H1 (cell line): ENCODE results near the gene CBLB. TPM values are rescaled to one million over a fixed set of nuclear protein-coding genes. Genes with fewer than 3 reads are reported as not detected.

Source experiments
- BRCA1 ChIP-seq: IDR thresholded peaks from 2 replicates; pipeline ENCODE4 v1.6.1; 2012; ENCODE audit warnings: low read depth, low read length, improper control_type of control experiment
- CEBPB ChIP-seq: IDR thresholded peaks from 2 replicates; pipeline ENCODE4 v1.6.1; 2012; ENCODE audit warnings: low read depth, low read length
- CHD2 ChIP-seq: IDR thresholded peaks from 2 replicates; pipeline ENCODE4 v1.6.1; 2012; ENCODE audit warnings: low read length, improper control_type of control experiment
- FOSL1 ChIP-seq: IDR thresholded peaks from 2 replicates; pipeline ENCODE4 v1.6.1; 2011; ENCODE audit warnings: mild to moderate bottlenecking, low read depth, low read length, moderate library complexity; ENCODE audit not compliant: insufficient read depth
- HDAC2 ChIP-seq, 2 experiments: fragments of 300-600 bp in 1 of 2; sonication (generic) in 1 of 2; IDR thresholded peaks; 2 replicates each; pipeline ENCODE4 v1.6.1; 2011 to 2012; ENCODE audit warnings: low read depth in 2 of 2, low read length in 2 of 2, mild to moderate bottlenecking in 2 of 2, moderate library complexity in 2 of 2, borderline replicate concordance in 1 of 2, inconsistent platforms in 1 of 2
- POLR2A ChIP-seq, 2 experiments: IDR thresholded peaks; 1 replicate in 1 of 2; 2 replicates in 1 of 2; pipeline ENCODE4 v1.6.1; 2011; ENCODE audit warnings: low read depth in 2 of 2, low read length in 2 of 2, mild to moderate bottlenecking in 2 of 2; ENCODE audit errors: control extremely low read depth in 1 of 2
- SRF ChIP-seq: IDR thresholded peaks from 2 replicates; pipeline ENCODE4 v1.6.1; 2011; ENCODE audit warnings: mild to moderate bottlenecking, low read depth, low read length, moderate library complexity
- YY1 ChIP-seq: IDR thresholded peaks from 2 replicates; pipeline ENCODE4 v1.6.1; 2011; ENCODE audit warnings: low read depth, mild to moderate bottlenecking, low read length
- polyA plus RNA-seq, 7 experiments: library from polyadenylated mRNA; depleted of rRNA in 3 of 7; stranded (reverse) in 5 of 7; unstranded in 2 of 7; fragments of >200 nt in 5 of 7; fragments of 200-250 nt in 2 of 7; gene quantifications; 1 replicate in 5 of 7; 2 replicates in 1 of 7; 4 replicates in 1 of 7; pipeline versions ENCODE4 v1.2.1 to v1.2.3, GENCODE V29; 2011 to 2013; ENCODE audit warnings: missing spikeins in 2 of 7, mixed read lengths in 2 of 7
- total RNA-seq: library from RNA; stranded (reverse); fragmentation: NEBNext Ultra II Directional; extraction: Animal tissue kit (Norgen Biotek cat#: 25700); gene quantifications from 2 replicates; pipeline ENCODE4 v1.2.1, GENCODE V29; 2021

Gene CBLB
- total and polyA plus RNA-seq, 2 of the 8 experiments (the other 6 are each of a cell fraction or from before 2014, with no cell fraction given), result 14.5 to 26.0 TPM

- TF ChIP-seq HDAC2 (IDR thresholded peaks at IDR 0.05; ENCODE audit: borderline replicate concordance in 1 of 2, low read depth in 2 of 2, low read length in 2 of 2), result no peak
- no peak for TF ChIP-seq YY1
- TF ChIP-seq FOSL1, result no peak
- TF ChIP-seq CEBPB, result no peak
- no peak for TF ChIP-seq BRCA1
- TF ChIP-seq POLR2A (IDR thresholded peaks at IDR 0.05; ENCODE audit: control extremely low read depth in 1 of 2, low read depth in 2 of 2, low read length in 2 of 2), result no peak
- TF ChIP-seq SRF, result no peak
- TF ChIP-seq CHD2, result no peak
These were observed 211.9 kb downstream of the CBLB start (continued) for GRCh38 chr3:105656651-105657504.
